ENCODE measurements around the gene SLC25A21. TPM values are rescaled to one million over a fixed set of nuclear protein-coding genes. Genes with fewer than 3 reads are reported as not detected.

Gene SLC25A21
- total and polyA plus RNA-seq, 2 donors (not counting 1 experiment from before 2014, with no cell fraction given), result 0.50 to 0.62 TPM

DNA sequence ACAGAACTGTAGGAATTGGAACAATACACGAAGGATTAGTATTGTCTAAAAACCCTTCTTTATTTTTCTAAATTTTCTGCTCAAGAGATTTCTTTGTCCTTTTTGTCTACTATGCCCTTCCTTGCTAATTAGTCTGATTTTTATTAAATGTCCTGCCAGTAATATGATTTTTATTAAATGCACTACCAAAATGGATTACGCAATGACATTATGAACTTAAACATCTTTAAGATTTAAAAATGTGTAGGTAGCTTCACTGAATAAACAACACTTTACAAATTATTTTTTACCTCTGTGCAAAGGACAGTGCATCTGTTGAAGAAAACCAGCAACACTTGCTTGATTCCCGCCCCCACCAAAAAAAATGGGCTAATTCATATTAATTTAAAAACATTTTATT lies 519.0 kb downstream of the SLC25A21 start:
- Histone ChIP-seq H3K79me2 (ENCODE audit: control insufficient read depth, insufficient read depth, low read length) (no peaks in the 10 kb centered on the region), H4K20me1 (ENCODE audit: control insufficient read depth, extremely low read depth, insufficient read depth, low read length) (no peaks in the 10 kb centered on the region), H3K27ac (ENCODE audit: insufficient read depth, low read length) (no peak overlapping the region), H3K36me3 (ENCODE audit: control insufficient read depth, insufficient read depth, low read length) (no peaks in the 10 kb centered on the region), H3K4me2 (ENCODE audit: extremely low read depth, insufficient read depth, low read length) (no peak overlapping the region), H3K4me3 (replicated peaks in 1 of 4; ENCODE audit: control extremely low read depth in 1 of 4, insufficient read depth in 1 of 4, low read depth in 3 of 4, low read length in 4 of 4) (no peak overlapping the region), H3K27me3 (ENCODE audit: control insufficient read depth, insufficient read depth, low read length) (peaks cover 65% of the 10 kb centered on the region), H3K9ac (ENCODE audit: insufficient read depth, low read length) (no peak overlapping the region), H3K4me1 (ENCODE audit: control insufficient read depth, extremely low read depth, insufficient read depth, low read length) (no peaks in the 10 kb centered on the region), H3K9me3 (ENCODE audit: control insufficient read depth, insufficient read depth, low read depth, low read length) (no peaks in the 10 kb centered on the region), H2AFZ (ENCODE audit: low read length) (no peak overlapping the region)
- no peak for TF ChIP-seq EZH2 (IDR thresholded peaks at IDR 0.05; ENCODE audit: low read length, missing control alignments)
- TF ChIP-seq, protein P1, sequence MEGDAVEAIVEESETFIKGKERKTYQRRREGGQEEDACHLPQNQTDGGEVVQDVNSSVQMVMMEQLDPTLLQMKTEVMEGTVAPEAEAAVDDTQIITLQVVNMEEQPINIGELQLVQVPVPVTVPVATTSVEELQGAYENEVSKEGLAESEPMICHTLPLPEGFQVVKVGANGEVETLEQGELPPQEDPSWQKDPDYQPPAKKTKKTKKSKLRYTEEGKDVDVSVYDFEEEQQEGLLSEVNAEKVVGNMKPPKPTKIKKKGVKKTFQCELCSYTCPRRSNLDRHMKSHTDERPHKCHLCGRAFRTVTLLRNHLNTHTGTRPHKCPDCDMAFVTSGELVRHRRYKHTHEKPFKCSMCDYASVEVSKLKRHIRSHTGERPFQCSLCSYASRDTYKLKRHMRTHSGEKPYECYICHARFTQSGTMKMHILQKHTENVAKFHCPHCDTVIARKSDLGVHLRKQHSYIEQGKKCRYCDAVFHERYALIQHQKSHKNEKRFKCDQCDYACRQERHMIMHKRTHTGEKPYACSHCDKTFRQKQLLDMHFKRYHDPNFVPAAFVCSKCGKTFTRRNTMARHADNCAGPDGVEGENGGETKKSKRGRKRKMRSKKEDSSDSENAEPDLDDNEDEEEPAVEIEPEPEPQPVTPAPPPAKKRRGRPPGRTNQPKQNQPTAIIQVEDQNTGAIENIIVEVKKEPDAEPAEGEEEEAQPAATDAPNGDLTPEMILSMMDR (conservative IDR thresholded peaks at IDR 0.05 in 1 of 2, IDR thresholded peaks at IDR 0.05 in 1 of 2; ENCODE audit: low read depth in 1 of 2, low read length in 2 of 2), result no peak
- no peak for DNase-seq (ENCODE audit: low read depth in 2 of 2)

DNA sequence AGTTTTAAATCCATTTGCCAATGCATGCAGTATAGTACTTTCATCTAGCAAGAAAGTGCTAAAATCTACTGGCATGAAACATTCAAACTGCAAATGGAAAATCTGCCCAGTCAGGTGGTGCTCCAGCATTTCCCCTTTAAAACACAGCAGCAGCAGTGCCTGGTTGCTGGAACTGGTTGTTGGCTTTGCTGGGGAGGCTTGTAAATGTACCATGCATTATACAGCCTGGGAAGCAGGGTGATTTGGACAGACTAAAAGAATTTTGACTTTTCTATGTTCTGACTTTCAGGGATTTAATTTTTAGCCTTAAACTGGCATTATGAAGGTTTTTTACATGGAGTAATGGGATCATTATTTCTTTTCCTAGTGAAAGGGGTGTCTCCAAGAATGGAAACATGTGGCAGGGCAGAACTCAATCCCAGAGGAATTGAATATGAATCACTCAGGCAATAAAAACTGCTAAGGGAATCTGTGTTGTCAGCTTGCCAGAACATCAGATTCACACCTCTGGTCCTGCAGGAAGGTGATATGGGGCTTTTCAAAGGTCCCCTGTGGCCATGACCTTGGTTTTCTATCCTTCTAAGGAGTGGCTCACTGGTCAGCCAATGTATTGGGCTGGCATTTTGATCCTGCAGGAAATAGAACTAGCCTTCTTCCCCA lies 519.7 kb downstream of the SLC25A21 start:
- Histone ChIP-seq H3K27ac (ENCODE audit: insufficient read depth, low read length) (no peak overlapping the region), H3K9ac (ENCODE audit: insufficient read depth, low read length) (no peak overlapping the region), H3K4me3 (replicated peaks in 1 of 4; ENCODE audit: control extremely low read depth in 1 of 4, insufficient read depth in 1 of 4, low read depth in 3 of 4, low read length in 4 of 4) (no peak overlapping the region), H3K79me2 (ENCODE audit: control insufficient read depth, insufficient read depth, low read length) (no peaks in the 10 kb centered on the region), H3K27me3 (ENCODE audit: control insufficient read depth, insufficient read depth, low read length) (peaks cover 65% of the 10 kb centered on the region), H4K20me1 (ENCODE audit: control insufficient read depth, extremely low read depth, insufficient read depth, low read length) (no peaks in the 10 kb centered on the region), H3K9me3 (ENCODE audit: control insufficient read depth, insufficient read depth, low read depth, low read length) (no peaks in the 10 kb centered on the region), H3K4me2 (ENCODE audit: extremely low read depth, insufficient read depth, low read length) (no peak overlapping the region), H2AFZ (ENCODE audit: low read length) (no peak overlapping the region), H3K4me1 (ENCODE audit: control insufficient read depth, extremely low read depth, insufficient read depth, low read length) (no peaks in the 10 kb centered on the region), H3K36me3 (ENCODE audit: control insufficient read depth, insufficient read depth, low read length) (no peaks in the 10 kb centered on the region)
- no peak for TF ChIP-seq EZH2 (IDR thresholded peaks at IDR 0.05; ENCODE audit: low read length, missing control alignments)
- TF ChIP-seq, protein P1 (conservative IDR thresholded peaks at IDR 0.05 in 1 of 2, IDR thresholded peaks at IDR 0.05 in 1 of 2; ENCODE audit: low read depth in 1 of 2, low read length in 2 of 2), result no peak
- no peak for DNase-seq (ENCODE audit: low read depth in 2 of 2)

DNA sequence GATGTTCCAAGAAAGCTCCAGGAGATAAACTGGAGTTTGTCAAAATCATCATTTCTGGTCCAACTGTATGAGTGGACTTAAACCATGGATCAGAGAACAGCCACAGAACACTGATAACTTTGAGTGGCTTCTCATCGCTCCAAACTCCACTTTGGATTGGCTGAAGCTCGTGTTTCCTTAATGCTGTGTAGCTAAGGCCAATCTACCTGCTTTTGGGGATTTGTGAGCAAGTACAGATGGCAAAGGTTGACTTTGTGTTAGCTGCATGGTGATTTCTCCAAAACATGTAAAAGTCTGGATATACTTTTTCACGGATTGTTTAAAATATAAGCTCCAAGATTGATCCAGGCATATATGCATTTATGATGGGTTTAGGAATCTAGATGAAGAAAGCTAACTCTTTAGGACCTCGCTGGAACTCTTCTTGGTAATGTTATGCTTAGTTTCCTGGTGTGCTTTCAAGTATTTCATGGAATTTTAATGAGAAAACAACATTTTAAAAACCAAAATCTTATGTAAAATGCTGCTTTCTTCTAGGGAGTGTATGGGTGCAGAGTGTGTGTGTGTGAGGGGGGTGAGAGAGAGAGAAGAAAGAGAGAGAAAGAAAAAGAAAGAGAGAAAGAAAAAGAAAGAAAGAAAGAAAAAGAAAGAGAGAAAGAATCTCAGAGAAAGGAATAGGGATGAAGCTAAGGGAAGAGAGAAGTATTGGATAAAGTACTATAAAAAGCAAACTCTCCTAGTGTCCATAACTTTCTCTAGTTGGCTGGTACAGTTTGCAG lies 522.3 kb downstream of the SLC25A21 start:
- no peaks in the 10 kb centered on the region for H3K9me3 ChIP-seq (ENCODE audit: control insufficient read depth, insufficient read depth, low read depth, low read length)
- no peak overlapping the region for H3K4me2 ChIP-seq (ENCODE audit: extremely low read depth, insufficient read depth, low read length)
- no peak overlapping the region for H3K9ac ChIP-seq (ENCODE audit: insufficient read depth, low read length)
- DNase-seq (ENCODE audit: low read depth in 2 of 2), result no peak
- H3K27ac ChIP-seq (ENCODE audit: insufficient read depth, low read length), result no peak overlapping the region
- H3K4me1 ChIP-seq (ENCODE audit: control insufficient read depth, extremely low read depth, insufficient read depth, low read length), result no peaks in the 10 kb centered on the region
- peaks cover 64% of the 10 kb centered on the region for H3K27me3 ChIP-seq (ENCODE audit: control insufficient read depth, insufficient read depth, low read length)
- H3K36me3 ChIP-seq (ENCODE audit: control insufficient read depth, insufficient read depth, low read length), result no peaks in the 10 kb centered on the region
- H3K4me3 ChIP-seq (replicated peaks in 1 of 4; ENCODE audit: control extremely low read depth in 1 of 4, insufficient read depth in 1 of 4, low read depth in 3 of 4, low read length in 4 of 4), result no peak overlapping the region
- no peaks in the 10 kb centered on the region for H3K79me2 ChIP-seq (ENCODE audit: control insufficient read depth, insufficient read depth, low read length)
- TF ChIP-seq, protein P1 (conservative IDR thresholded peaks at IDR 0.05 in 1 of 2, IDR thresholded peaks at IDR 0.05 in 1 of 2; ENCODE audit: low read depth in 1 of 2, low read length in 2 of 2), result no peak
- TF ChIP-seq EZH2 (IDR thresholded peaks at IDR 0.05; ENCODE audit: low read length, missing control alignments), result no peak
- H2AFZ ChIP-seq (ENCODE audit: low read length), result no peak overlapping the region
- H4K20me1 ChIP-seq (ENCODE audit: control insufficient read depth, extremely low read depth, insufficient read depth, low read length), result no peaks in the 10 kb centered on the region
